Dendritic cell treated with granulocyte-macrophage colony-stimulating factor and Interleukin-4, amounts not matched to agents 40 ng/mL and 50 ng/mL, for 4 days (primary cell): Measurements from ENCODE around the gene SLC2A10.

Experiments used
- H3K27ac Mint-ChIP-seq: one replicate; pipeline ENCODE4 v1.8.0; 2022; ENCODE audit warnings: mild to moderate bottlenecking, mixed read lengths
- H3K27me3 Mint-ChIP-seq: one replicate; pipeline ENCODE4 v1.8.0; 2022; ENCODE audit warnings: mild to moderate bottlenecking, mixed read lengths
- H3K36me3 Mint-ChIP-seq: one replicate; pipeline ENCODE4 v1.8.0; 2022; ENCODE audit warnings: low read depth, mixed read lengths
- H3K4me1 Mint-ChIP-seq: one replicate; pipeline ENCODE4 v1.8.0; 2022; ENCODE audit warnings: low read depth, mixed read lengths
- H3K4me3 Mint-ChIP-seq: one replicate; pipeline ENCODE4 v1.8.0; 2022; ENCODE audit warnings: mild to moderate bottlenecking, moderate library complexity, mixed read lengths
- H3K9me3 Mint-ChIP-seq: one replicate; pipeline ENCODE4 v1.8.0; 2022; ENCODE audit warnings: mixed read lengths
- intact Hi-C: fragments of 100-400 bp; cut with micrococcal nuclease; formaldehyde crosslinking; loops from one replicate; pipeline ENCODE4 v1.15.0; 2022

The SLC2A10 gene

DNA sequence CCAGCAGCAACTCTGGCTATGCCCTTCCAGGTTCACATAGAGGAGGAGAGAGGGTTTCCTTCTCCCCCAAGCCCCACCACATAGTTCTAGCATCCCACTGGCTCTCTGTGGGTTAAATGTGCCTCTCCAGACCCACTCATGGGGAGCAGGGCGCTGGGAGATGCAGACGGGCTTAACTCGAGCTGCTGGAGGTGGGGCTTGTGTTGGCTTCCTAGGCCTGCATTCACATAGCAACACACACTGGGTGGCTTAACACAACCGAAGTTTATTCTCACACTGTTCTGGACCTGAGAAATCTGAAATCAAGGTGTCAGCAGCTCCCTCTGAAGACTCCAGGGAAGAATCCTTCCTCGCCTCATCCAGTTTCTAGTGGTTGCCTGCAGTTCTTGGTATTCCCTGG is 33.6 kb downstream of the SLC2A10 start:
- no peak overlapping the region for H3K27ac Mint-ChIP-seq
- no peaks in the 10 kb centered on the region for H3K36me3 Mint-ChIP-seq
- no peak overlapping the region for H3K4me3 Mint-ChIP-seq
- H3K4me1 Mint-ChIP-seq, result no peaks in the 10 kb centered on the region
- H3K9me3 Mint-ChIP-seq, result no peaks in the 10 kb centered on the region
- H3K27me3 Mint-ChIP-seq, result peaks cover 44% of the 10 kb centered on the region
- intact Hi-C loops, result no loop called here

- Mint-ChIP-seq H3K27me3 (peaks cover 37% of the 10 kb centered on the region), H3K4me1 (no peaks in the 10 kb centered on the region), H3K36me3 (no peaks in the 10 kb centered on the region), H3K9me3 (no peaks in the 10 kb centered on the region), H3K4me3 (no peak overlapping the region), H3K27ac (no peak overlapping the region)
- intact Hi-C loops, result no loop called here
Observed at GRCh38 chr20:46746956-46747526, 37.6 kb downstream of the SLC2A10 start.

GRCh38 chr20:46749147-46749546 is 39.7 kb downstream of the SLC2A10 start:
- H3K9me3 Mint-ChIP-seq, result no peaks in the 10 kb centered on the region
- no peaks in the 10 kb centered on the region for H3K4me1 Mint-ChIP-seq
- no peak overlapping the region for H3K4me3 Mint-ChIP-seq
- intact Hi-C loops, result no loop called here
- H3K27me3 Mint-ChIP-seq, result peaks cover 30% of the 10 kb centered on the region
- no peak overlapping the region for H3K27ac Mint-ChIP-seq
- no peaks in the 10 kb centered on the region for H3K36me3 Mint-ChIP-seq

GRCh38 chr20:46751856-46752255 is 42.4 kb downstream of the SLC2A10 start:
- peaks cover 23% of the 10 kb centered on the region for H3K27me3 Mint-ChIP-seq
- H3K4me1 Mint-ChIP-seq, result no peaks in the 10 kb centered on the region
- no peak overlapping the region for H3K27ac Mint-ChIP-seq
- intact Hi-C loops, result loop anchor here (2.0 kb wide), 1 partner anchor 399 kb away; no protein-coding TSS in a partner anchor
- no peaks in the 10 kb centered on the region for H3K9me3 Mint-ChIP-seq
- no peaks in the 10 kb centered on the region for H3K36me3 Mint-ChIP-seq
- H3K4me3 Mint-ChIP-seq, result no peak overlapping the region

DNA sequence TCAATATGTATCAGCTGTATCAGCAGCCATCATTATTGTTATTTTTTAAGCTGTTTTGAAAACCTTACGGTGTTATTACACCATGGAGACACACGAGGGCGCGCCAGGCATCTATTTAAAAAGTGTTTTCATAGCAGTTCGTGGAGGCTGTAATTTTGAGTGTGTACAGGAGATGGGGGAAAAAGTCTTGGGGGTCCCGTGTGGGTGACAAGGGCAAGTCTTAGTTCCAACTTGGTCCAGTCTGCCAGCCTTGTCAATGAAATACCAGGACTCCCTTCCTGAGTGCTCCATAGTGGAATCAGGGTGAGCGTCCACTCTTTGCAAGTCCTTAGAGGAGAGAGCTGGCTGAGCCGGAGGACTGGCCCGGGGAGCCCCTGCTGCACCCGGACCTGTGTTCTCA is 43.3 kb downstream of the SLC2A10 start:
- Mint-ChIP-seq H3K27me3 (peaks cover 19% of the 10 kb centered on the region), H3K4me1 (no peaks in the 10 kb centered on the region), H3K27ac (no peak overlapping the region), H3K9me3 (no peaks in the 10 kb centered on the region), H3K36me3 (no peaks in the 10 kb centered on the region), H3K4me3 (no peak overlapping the region)
- intact Hi-C loops, result loop anchor here (2.0 kb wide), 1 partner anchor 398 kb away; no protein-coding TSS in a partner anchor

GRCh38 chr20:46755483-46756413 is 46.3 kb downstream of the SLC2A10 start:
- Mint-ChIP-seq H3K27me3 (peaks cover 15% of the 10 kb centered on the region), H3K4me1 (no peaks in the 10 kb centered on the region), H3K27ac (no peak overlapping the region), H3K4me3 (no peak overlapping the region), H3K36me3 (no peaks in the 10 kb centered on the region), H3K9me3 (no peaks in the 10 kb centered on the region)
- intact Hi-C loops, result no loop called here

DNA sequence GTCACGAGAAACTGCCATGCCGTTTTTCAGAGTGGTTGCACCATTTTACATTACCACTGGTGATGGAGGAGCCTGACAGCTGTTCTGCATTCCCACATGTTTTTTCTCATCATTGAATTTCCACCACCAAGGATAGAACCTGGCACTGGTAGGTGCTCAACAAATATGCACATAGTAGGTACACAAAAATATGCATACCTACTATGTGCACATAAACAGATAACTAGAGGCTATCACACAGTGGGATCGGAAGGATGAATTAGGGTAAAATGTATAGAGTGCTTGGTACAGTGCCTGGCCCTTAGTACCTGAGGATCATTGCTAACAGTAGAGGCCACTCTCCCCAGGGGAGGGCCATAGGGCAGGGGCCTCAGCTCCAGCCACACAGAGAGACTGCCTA is 47.0 kb downstream of the SLC2A10 start:
- no peak overlapping the region for H3K4me3 Mint-ChIP-seq
- intact Hi-C loops, result no loop called here

GRCh38 chr20:46757135-46757534 is 47.7 kb downstream of the SLC2A10 start:
- Mint-ChIP-seq H3K27me3 (peaks cover 12% of the 10 kb centered on the region), H3K9me3 (no peaks in the 10 kb centered on the region), H3K27ac (no peak overlapping the region), H3K36me3 (no peaks in the 10 kb centered on the region), H3K4me3 (no peak overlapping the region), H3K4me1 (no peaks in the 10 kb centered on the region)
- intact Hi-C loops, result no loop called here

More for the DNA sequence above, 47.0 kb downstream of the SLC2A10 start:
- H3K27me3 Mint-ChIP-seq, result peaks cover 16% of the 10 kb centered on the region
- no peak overlapping the region for H3K27ac Mint-ChIP-seq
- H3K36me3 Mint-ChIP-seq, result no peaks in the 10 kb centered on the region
- H3K4me1 Mint-ChIP-seq, result no peaks in the 10 kb centered on the region
- H3K9me3 Mint-ChIP-seq, result no peaks in the 10 kb centered on the region

DNA sequence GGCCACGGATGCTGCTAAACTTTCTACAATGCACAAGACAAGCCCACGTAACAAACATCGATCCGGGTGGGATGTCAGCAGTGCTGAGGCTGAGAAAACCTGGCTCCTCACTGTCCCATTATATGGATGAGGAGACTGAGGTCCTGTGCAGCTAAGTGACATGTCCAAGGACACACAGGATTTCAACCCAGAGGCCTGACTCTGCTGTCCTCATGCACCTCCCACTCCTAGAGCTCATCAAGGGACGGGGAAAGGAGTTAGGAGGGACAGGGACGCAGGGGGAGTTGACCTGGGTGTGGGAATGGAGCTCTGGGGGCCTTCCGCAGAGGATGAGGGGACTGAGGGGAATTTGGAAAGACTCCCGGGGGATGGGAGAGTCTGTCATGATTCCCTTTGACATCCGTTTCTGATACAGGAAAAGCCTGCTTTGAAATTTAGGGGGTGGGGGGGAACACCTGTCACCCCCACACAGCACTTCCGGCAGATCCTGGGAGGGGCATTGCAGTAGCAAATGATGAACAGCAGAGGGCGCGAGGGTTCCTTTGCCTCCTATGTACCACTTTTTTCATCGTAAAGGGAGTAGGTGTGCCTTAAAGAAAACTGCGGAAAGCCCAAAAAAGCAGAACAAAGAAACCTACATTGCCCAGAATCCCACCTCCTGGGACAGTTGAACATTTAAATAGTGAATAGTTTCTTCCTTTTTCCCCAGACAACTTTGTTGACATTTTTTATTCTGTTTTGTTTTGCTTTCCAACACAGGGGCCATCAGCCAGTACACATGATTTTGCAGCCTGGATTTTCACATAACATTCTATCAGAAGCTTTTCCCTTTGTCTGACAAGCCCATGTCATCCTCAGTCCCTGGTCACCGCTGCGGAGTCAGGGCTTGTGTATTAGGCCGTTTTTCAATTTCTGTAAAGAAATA is 48.6 kb downstream of the SLC2A10 start:
- intact Hi-C loops, result no loop called here
- Mint-ChIP-seq H3K27me3 (peaks cover 10% of the 10 kb centered on the region), H3K4me1 (no peaks in the 10 kb centered on the region), H3K27ac (no peak overlapping the region), H3K36me3 (no peaks in the 10 kb centered on the region), H3K9me3 (no peaks in the 10 kb centered on the region), H3K4me3 (no peak overlapping the region)

- Mint-ChIP-seq H3K36me3 (no peaks in the 10 kb centered on the region), H3K4me3 (no peak overlapping the region), H3K9me3 (no peaks in the 10 kb centered on the region), H3K27ac (no peak overlapping the region), H3K27me3 (peaks cover 10% of the 10 kb centered on the region), H3K4me1 (no peaks in the 10 kb centered on the region)
- intact Hi-C loops, result no loop called here
Observed at GRCh38 chr20:46758929-46759669, 49.6 kb downstream of the SLC2A10 start.

GRCh38 chr20:46761566-46761965 is 52.1 kb downstream of the SLC2A10 start:
- Mint-ChIP-seq H3K36me3 (no peaks in the 10 kb centered on the region), H3K4me3 (no peak overlapping the region), H3K4me1 (no peaks in the 10 kb centered on the region), H3K27me3 (peaks cover 11% of the 10 kb centered on the region), H3K27ac (no peak overlapping the region), H3K9me3 (no peaks in the 10 kb centered on the region)
- intact Hi-C loops, result no loop called here

GRCh38 chr20:46764068-46764467 is 54.6 kb downstream of the SLC2A10 start:
- H3K4me3 Mint-ChIP-seq, result no peak overlapping the region
- H3K9me3 Mint-ChIP-seq, result no peaks in the 10 kb centered on the region
- H3K36me3 Mint-ChIP-seq, result no peaks in the 10 kb centered on the region
- intact Hi-C loops, result no loop called here
- no peak overlapping the region for H3K27ac Mint-ChIP-seq
- H3K27me3 Mint-ChIP-seq, result peaks cover 13% of the 10 kb centered on the region
- H3K4me1 Mint-ChIP-seq, result no peaks in the 10 kb centered on the region

GRCh38 chr20:46765506-46766120 is 56.2 kb downstream of the SLC2A10 start:
- H3K9me3 Mint-ChIP-seq, result no peaks in the 10 kb centered on the region
- no peak overlapping the region for H3K27ac Mint-ChIP-seq
- no peak overlapping the region for H3K4me3 Mint-ChIP-seq
- intact Hi-C loops, result no loop called here
- H3K36me3 Mint-ChIP-seq, result no peaks in the 10 kb centered on the region
- H3K4me1 Mint-ChIP-seq, result no peaks in the 10 kb centered on the region
- peaks cover 12% of the 10 kb centered on the region for H3K27me3 Mint-ChIP-seq
